GM23338 (cell line): ENCODE data around the gene MAGEA4. TPM values are rescaled to one million over a fixed set of nuclear protein-coding genes. Genes with fewer than 3 reads are reported as not detected.

Source experiments
- ATAC-seq: fragments of 200-7000 bp; cut with Tn5 transposase; 3 replicates; pipeline ENCODE4 v1.9.1; 2020
- DNase-seq: peaks from one replicate; pipeline ENCODE4 v3.0.0-alpha.2; 2015; ENCODE audit warnings: low spot score
- H2AFZ ChIP-seq: fragments of 200-600 bp; sonication (generic); 2 replicates; pipeline ENCODE4 v1.8.0; 2016; ENCODE audit warnings: antibody characterized with exemption, mild to moderate bottlenecking, moderate library complexity
- H3F3A ChIP-seq: fragments of 200-600 bp; sonication (generic); replicated peaks from 2 replicates; pipeline ENCODE4 v1.8.0; 2017; ENCODE audit warnings: antibody characterized with exemption, mixed run types, low read depth
- H3K27ac ChIP-seq: fragments of 200-600 bp; sonication (generic); 2 replicates; pipeline ENCODE4 v1.6.1; 2016; ENCODE audit warnings: low read depth
- H3K27me3 ChIP-seq: fragments of 200-600 bp; sonication (generic); 2 replicates; pipeline ENCODE4 v1.8.0; 2016; ENCODE audit warnings: mild to moderate bottlenecking, mixed run types, moderate library complexity; ENCODE audit not compliant: insufficient read depth
- H3K36me3 ChIP-seq: fragments of 200-600 bp; sonication (generic); 2 replicates; pipeline ENCODE4 v1.8.0; 2016; ENCODE audit warnings: mild to moderate bottlenecking; ENCODE audit not compliant: insufficient read depth
- H3K4me1 ChIP-seq: fragments of 200-600 bp; sonication (generic); 2 replicates; pipeline ENCODE4 v1.8.0; 2016; ENCODE audit warnings: mild to moderate bottlenecking, moderate library complexity; ENCODE audit not compliant: insufficient read depth
- H3K4me2 ChIP-seq: fragments of 200-600 bp; sonication (generic); 2 replicates; pipeline ENCODE4 v1.7.1; 2017; ENCODE audit warnings: mixed run types
- H3K4me3 ChIP-seq: fragments of 200-600 bp; sonication (generic); 2 replicates; pipeline ENCODE4 v1.6.1; 2016; ENCODE audit warnings: mixed run types
- H3K79me2 ChIP-seq: fragments of 200-600 bp; sonication (generic); replicated peaks from 2 replicates; pipeline ENCODE4 v1.8.0; 2017; ENCODE audit warnings: mild to moderate bottlenecking; ENCODE audit not compliant: insufficient read depth
- H3K9me2 ChIP-seq: fragments of 200-600 bp; sonication (generic); 2 replicates; pipeline ENCODE4 v1.8.0; 2017; ENCODE audit not compliant: insufficient read depth
- H4K20me1 ChIP-seq: fragments of 200-600 bp; sonication (generic); replicated peaks from 2 replicates; pipeline ENCODE4 v1.8.0; 2017; ENCODE audit warnings: mild to moderate bottlenecking; ENCODE audit not compliant: insufficient read depth
- H3K27ac Mint-ChIP-seq: 2 replicates; pipeline ENCODE4 v1.8.0; 2020; ENCODE audit warnings: inconsistent platforms, mild to moderate bottlenecking, moderate library complexity, mixed read lengths
- H3K27me3 Mint-ChIP-seq: 3 replicates; pipeline ENCODE4 v1.8.0; 2022; ENCODE audit warnings: low read depth, mild to moderate bottlenecking, moderate library complexity, mixed read lengths, inconsistent platforms; ENCODE audit not compliant: insufficient read depth, poor library complexity
- H3K36me3 Mint-ChIP-seq: 3 replicates; pipeline ENCODE4 v1.8.0; 2021; ENCODE audit warnings: low read depth, mild to moderate bottlenecking, inconsistent platforms, moderate library complexity, mixed read lengths
- H3K4me1 Mint-ChIP-seq: 3 replicates; pipeline ENCODE4 v1.8.0; 2020; ENCODE audit warnings: mild to moderate bottlenecking, inconsistent platforms, mixed read lengths
- H3K4me3 Mint-ChIP-seq: 3 replicates; pipeline ENCODE4 v1.8.0; 2021; ENCODE audit warnings: moderate library complexity, mild to moderate bottlenecking, inconsistent platforms, mixed read lengths
- H3K9me3 Mint-ChIP-seq: 3 replicates; pipeline ENCODE4 v1.8.0; 2020; ENCODE audit warnings: moderate library complexity, mild to moderate bottlenecking, inconsistent platforms, mixed read lengths
- EZH2 ChIP-seq: fragments of 200-600 bp; sonication (generic); IDR thresholded peaks from one replicate; pipeline ENCODE4 v1.8.0; 2017; ENCODE audit warnings: antibody characterized with exemption, mild to moderate bottlenecking, low read depth; ENCODE audit not compliant: unreplicated experiment
- EZH2phosphoT487 ChIP-seq: fragments of 200-600 bp; sonication (generic); IDR thresholded peaks from one replicate; pipeline ENCODE4 v1.8.1; 2018; ENCODE audit warnings: antibody characterized with exemption; ENCODE audit not compliant: unreplicated experiment
- JUNB ChIP-seq: IDR thresholded peaks from one replicate; pipeline ENCODE4 v1.6.1; 2016; ENCODE audit warnings: antibody characterized with exemption; ENCODE audit not compliant: unreplicated experiment
- NANOG ChIP-seq: IDR thresholded peaks from 2 replicates; pipeline ENCODE4 v1.6.1; 2016; ENCODE audit warnings: antibody characterized with exemption, borderline replicate concordance
- POLR2AphosphoS5 ChIP-seq: IDR thresholded peaks from 2 replicates; pipeline ENCODE4 v1.6.1; 2016; ENCODE audit warnings: antibody characterized with exemption, low read depth
- REST ChIP-seq: IDR thresholded peaks from one replicate; pipeline ENCODE4 v1.6.1; 2018; ENCODE audit warnings: antibody characterized with exemption; ENCODE audit not compliant: unreplicated experiment
- STAT1 ChIP-seq: IDR thresholded peaks from one replicate; pipeline ENCODE4 v1.6.1; 2016; ENCODE audit warnings: antibody characterized with exemption; ENCODE audit not compliant: unreplicated experiment
- ZNF114 ChIP-seq: fragments of 250-450 bp; sonication (Bioruptor Pico); IDR thresholded peaks from 2 replicates; pipeline ENCODE4 v1.5.0; 2020; ENCODE audit warnings: mild to moderate bottlenecking, moderate library complexity
- polyA plus RNA-seq: library from polyadenylated mRNA; unstranded; fragments of >200 nt; fragmentation: Nextera tagmentation; extraction: Ambion mirVana; gene quantifications from 2 replicates; pipeline ENCODE4 v1.2.1, GENCODE V29; 2016
- total RNA-seq: library from RNA; depleted of rRNA; stranded (reverse); fragments of >200 nt; shearing (Covaris generic); gene quantifications from 2 replicates; pipeline ENCODE4 v1.2.3, GENCODE V29; 2014
- TF ChIP-seq, protein P1 (sequence below): fragments of 250-450 bp; sonication (Bioruptor Pico); IDR thresholded peaks from 2 replicates; pipeline ENCODE4 v1.5.0; 2020; ENCODE audit warnings: mild to moderate bottlenecking, moderate library complexity
- TF ChIP-seq, protein P2 (sequence below): IDR thresholded peaks from 2 replicates; pipeline ENCODE4 v1.6.1; 2016; ENCODE audit warnings: antibody characterized with exemption
- TF ChIP-seq, protein P3 (sequence below), 2 experiments: fragments of 200-600 bp in 1 of 2; sonication (generic) in 1 of 2; conservative IDR thresholded peaks; 2 replicates each; pipeline versions ENCODE4 v1.5.1 to v1.6.1; 2016 to 2017; ENCODE audit warnings: antibody characterized with exemption in 2 of 2, low read depth in 2 of 2, mild to moderate bottlenecking in 2 of 2, moderate library complexity in 1 of 2

MAGEA4 gene
- total and polyA plus RNA-seq, 2 experiments from 2014 or later, result 0.73 to 2.8 TPM

GRCh38 chrX:151878574-151878973 lies 34.1 kb upstream of the MAGEA4 start (continued):
- TF ChIP-seq, protein P1, sequence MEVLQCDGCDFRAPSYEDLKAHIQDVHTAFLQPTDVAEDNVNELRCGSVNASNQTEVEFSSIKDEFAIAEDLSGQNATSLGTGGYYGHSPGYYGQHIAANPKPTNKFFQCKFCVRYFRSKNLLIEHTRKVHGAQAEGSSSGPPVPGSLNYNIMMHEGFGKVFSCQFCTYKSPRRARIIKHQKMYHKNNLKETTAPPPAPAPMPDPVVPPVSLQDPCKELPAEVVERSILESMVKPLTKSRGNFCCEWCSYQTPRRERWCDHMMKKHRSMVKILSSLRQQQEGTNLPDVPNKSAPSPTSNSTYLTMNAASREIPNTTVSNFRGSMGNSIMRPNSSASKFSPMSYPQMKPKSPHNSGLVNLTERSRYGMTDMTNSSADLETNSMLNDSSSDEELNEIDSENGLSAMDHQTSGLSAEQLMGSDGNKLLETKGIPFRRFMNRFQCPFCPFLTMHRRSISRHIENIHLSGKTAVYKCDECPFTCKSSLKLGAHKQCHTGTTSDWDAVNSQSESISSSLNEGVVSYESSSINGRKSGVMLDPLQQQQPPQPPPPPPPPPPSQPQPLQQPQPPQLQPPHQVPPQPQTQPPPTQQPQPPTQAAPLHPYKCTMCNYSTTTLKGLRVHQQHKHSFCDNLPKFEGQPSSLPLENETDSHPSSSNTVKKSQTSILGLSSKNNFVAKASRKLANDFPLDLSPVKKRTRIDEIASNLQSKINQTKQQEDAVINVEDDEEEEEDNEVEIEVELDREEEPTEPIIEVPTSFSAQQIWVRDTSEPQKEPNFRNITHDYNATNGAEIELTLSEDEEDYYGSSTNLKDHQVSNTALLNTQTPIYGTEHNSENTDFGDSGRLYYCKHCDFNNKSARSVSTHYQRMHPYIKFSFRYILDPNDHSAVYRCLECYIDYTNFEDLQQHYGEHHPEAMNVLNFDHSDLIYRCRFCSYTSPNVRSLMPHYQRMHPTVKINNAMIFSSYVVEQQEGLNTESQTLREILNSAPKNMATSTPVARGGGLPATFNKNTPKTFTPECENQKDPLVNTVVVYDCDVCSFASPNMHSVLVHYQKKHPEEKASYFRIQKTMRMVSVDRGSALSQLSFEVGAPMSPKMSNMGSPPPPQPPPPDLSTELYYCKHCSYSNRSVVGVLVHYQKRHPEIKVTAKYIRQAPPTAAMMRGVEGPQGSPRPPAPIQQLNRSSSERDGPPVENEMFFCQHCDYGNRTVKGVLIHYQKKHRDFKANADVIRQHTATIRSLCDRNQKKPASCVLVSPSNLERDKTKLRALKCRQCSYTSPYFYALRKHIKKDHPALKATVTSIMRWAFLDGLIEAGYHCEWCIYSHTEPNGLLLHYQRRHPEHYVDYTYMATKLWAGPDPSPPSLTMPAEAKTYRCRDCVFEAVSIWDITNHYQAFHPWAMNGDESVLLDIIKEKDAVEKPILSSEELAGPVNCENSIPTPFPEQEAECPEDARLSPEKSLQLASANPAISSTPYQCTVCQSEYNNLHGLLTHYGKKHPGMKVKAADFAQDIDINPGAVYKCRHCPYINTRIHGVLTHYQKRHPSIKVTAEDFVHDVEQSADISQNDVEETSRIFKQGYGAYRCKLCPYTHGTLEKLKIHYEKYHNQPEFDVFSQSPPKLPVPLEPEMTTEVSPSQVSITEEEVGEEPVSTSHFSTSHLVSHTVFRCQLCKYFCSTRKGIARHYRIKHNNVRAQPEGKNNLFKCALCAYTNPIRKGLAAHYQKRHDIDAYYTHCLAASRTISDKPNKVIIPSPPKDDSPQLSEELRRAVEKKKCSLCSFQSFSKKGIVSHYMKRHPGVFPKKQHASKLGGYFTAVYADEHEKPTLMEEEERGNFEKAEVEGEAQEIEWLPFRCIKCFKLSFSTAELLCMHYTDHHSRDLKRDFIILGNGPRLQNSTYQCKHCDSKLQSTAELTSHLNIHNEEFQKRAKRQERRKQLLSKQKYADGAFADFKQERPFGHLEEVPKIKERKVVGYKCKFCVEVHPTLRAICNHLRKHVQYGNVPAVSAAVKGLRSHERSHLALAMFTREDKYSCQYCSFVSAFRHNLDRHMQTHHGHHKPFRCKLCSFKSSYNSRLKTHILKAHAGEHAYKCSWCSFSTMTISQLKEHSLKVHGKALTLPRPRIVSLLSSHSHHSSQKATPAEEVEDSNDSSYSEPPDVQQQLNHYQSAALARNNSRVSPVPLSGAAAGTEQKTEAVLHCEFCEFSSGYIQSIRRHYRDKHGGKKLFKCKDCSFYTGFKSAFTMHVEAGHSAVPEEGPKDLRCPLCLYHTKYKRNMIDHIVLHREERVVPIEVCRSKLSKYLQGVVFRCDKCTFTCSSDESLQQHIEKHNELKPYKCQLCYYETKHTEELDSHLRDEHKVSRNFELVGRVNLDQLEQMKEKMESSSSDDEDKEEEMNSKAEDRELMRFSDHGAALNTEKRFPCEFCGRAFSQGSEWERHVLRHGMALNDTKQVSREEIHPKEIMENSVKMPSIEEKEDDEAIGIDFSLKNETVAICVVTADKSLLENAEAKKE, result no peak
- TF ChIP-seq EZH2 (no peak), NANOG (no peak), JUNB (no peak)
- TF ChIP-seq, protein P2, sequence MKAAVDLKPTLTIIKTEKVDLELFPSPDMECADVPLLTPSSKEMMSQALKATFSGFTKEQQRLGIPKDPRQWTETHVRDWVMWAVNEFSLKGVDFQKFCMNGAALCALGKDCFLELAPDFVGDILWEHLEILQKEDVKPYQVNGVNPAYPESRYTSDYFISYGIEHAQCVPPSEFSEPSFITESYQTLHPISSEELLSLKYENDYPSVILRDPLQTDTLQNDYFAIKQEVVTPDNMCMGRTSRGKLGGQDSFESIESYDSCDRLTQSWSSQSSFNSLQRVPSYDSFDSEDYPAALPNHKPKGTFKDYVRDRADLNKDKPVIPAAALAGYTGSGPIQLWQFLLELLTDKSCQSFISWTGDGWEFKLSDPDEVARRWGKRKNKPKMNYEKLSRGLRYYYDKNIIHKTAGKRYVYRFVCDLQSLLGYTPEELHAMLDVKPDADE, result no peak
- TF ChIP-seq, protein P3, sequence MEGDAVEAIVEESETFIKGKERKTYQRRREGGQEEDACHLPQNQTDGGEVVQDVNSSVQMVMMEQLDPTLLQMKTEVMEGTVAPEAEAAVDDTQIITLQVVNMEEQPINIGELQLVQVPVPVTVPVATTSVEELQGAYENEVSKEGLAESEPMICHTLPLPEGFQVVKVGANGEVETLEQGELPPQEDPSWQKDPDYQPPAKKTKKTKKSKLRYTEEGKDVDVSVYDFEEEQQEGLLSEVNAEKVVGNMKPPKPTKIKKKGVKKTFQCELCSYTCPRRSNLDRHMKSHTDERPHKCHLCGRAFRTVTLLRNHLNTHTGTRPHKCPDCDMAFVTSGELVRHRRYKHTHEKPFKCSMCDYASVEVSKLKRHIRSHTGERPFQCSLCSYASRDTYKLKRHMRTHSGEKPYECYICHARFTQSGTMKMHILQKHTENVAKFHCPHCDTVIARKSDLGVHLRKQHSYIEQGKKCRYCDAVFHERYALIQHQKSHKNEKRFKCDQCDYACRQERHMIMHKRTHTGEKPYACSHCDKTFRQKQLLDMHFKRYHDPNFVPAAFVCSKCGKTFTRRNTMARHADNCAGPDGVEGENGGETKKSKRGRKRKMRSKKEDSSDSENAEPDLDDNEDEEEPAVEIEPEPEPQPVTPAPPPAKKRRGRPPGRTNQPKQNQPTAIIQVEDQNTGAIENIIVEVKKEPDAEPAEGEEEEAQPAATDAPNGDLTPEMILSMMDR (conservative IDR thresholded peaks at IDR 0.05; ENCODE audit: low read depth in 2 of 2), result no peak

GRCh38 chrX:151879856-151880255 lies 32.8 kb upstream of the MAGEA4 start:
- Histone ChIP-seq H3K79me2 (no peaks in the 10 kb centered on the region), H3K4me2 (no peak overlapping the region), H3K36me3 (no peaks in the 10 kb centered on the region), H3F3A (no peaks in the 10 kb centered on the region), H3K4me3 (no peak overlapping the region), H2AFZ (no peak overlapping the region), H3K27me3 (no peaks in the 10 kb centered on the region), H3K4me1 (no peaks in the 10 kb centered on the region), H3K9me2 (no peaks in the 10 kb centered on the region), H3K27ac (no peak overlapping the region), H4K20me1 (no peaks in the 10 kb centered on the region)
- H3K4me1 Mint-ChIP-seq, result no peaks in the 10 kb centered on the region; the same call in 2 of the 3 replicates
- H3K27me3 Mint-ChIP-seq, result no peaks in the 10 kb centered on the region
- ATAC-seq, result no peak
- no peak overlapping the region for H3K4me3 Mint-ChIP-seq
- peaks cover 13% of the 10 kb centered on the region; the same call in 2 of the 3 replicates for H3K9me3 Mint-ChIP-seq
- no peaks in the 10 kb centered on the region; the same call in 2 of the 3 replicates for H3K36me3 Mint-ChIP-seq
- DNase-seq, result no peak
- no peak overlapping the region for H3K27ac Mint-ChIP-seq
- no peak for TF ChIP-seq ZNF114
- TF ChIP-seq EZH2, result no peak
- TF ChIP-seq, protein P2, result no peak
- TF ChIP-seq NANOG, result no peak
- no peak for TF ChIP-seq STAT1
- TF ChIP-seq REST, result no peak
- no peak for TF ChIP-seq EZH2phosphoT487
- TF ChIP-seq POLR2AphosphoS5, result no peak
